Esophagus squamous epithelium (tissue), 5 donors: Measurements from ENCODE around the gene CEPT1. TPM values are rescaled to one million over a fixed set of nuclear protein-coding genes. Genes with fewer than 3 reads are reported as not detected.

Source experiments
- DNase-seq: peaks from one replicate; lab custom pipeline; 2025; lab: John Stamatoyannopoulos, UW
- H3K27ac ChIP-seq, 4 donors: fragments of 200-600 bp; sonication (generic); one replicate each; pipeline ENCODE4 v1.5.1; 2016 to 2019; ENCODE audit warnings: mild to moderate bottlenecking in 1 of 4
- H3K27me3 ChIP-seq, 4 donors: fragments of 200-600 bp; sonication (generic); 1 replicate in 3 of 4; 2 replicates in 1 of 4; pipeline versions ENCODE4 v1.5.1 to v1.6.0; 2017 to 2021; ENCODE audit warnings: antibody characterized with exemption in 1 of 4
- H3K36me3 ChIP-seq, 3 donors: fragments of 200-600 bp; sonication (generic); one replicate each; pipeline ENCODE4 v1.5.1; 2016 to 2019
- H3K4me1 ChIP-seq, 3 donors: fragments of 200-600 bp; sonication (generic); one replicate each; pipeline ENCODE4 v1.5.1; 2017 to 2019
- H3K4me3 ChIP-seq, 4 donors: fragments of 200-600 bp; sonication (generic); 1 replicate in 3 of 4; 2 replicates in 1 of 4; pipeline ENCODE4 v1.5.1; 2016 to 2019; ENCODE audit warnings: mild to moderate bottlenecking in 2 of 4, moderate library complexity in 1 of 4
- H3K9me3 ChIP-seq, 3 donors: fragments of 200-600 bp; sonication (generic); one replicate each; pipeline ENCODE4 v1.5.1; 2016 to 2019
- POLR2A ChIP-seq, 4 donors: fragments of 450-650 bp; IDR thresholded peaks; one replicate each; pipeline ENCODE4 v1.6.1; 2017; ENCODE audit warnings: antibody characterized with exemption in 4 of 4, mild to moderate bottlenecking in 4 of 4, moderate library complexity in 3 of 4
- WGBS, 2 donors: methylation state at CpG; one replicate each; pipeline ENCODE4 v1.1.5; 2018; 5-methylcytosine and 5-hydroxymethylcytosine counted together
- intact Hi-C: fragments of 100-400 bp; cut with DNase I; formaldehyde crosslinking; loops from one replicate; pipeline ENCODE4 v1.15.0; 2022
- total RNA-seq, 4 donors: library from RNA; depleted of rRNA; stranded (reverse); fragments of >200 nt; gene quantifications; one replicate each; pipeline ENCODE4 v1.1.0, GENCODE V29; 2016
- TF ChIP-seq, protein P1 (sequence below), 6 experiments: fragments of 450-650 bp in 4 of 6; fragments of 200-600 bp in 2 of 6; sonication (generic) in 2 of 6; IDR thresholded peaks; one replicate each; pipeline ENCODE4 v1.5.1; 2016 to 2019; ENCODE audit warnings: antibody characterized with exemption in 6 of 6, mild to moderate bottlenecking in 4 of 6, moderate library complexity in 4 of 6
- donor health status: DM: yes; HTN: yes; CAD: no.

Gene CEPT1
- total RNA-seq, 4 donors from 2014 or later, result 21.4 to 32.4 (median 26.8) TPM

GRCh38 chr1:111208921-111209320 is 68.9 kb downstream of the CEPT1 start:
- intact Hi-C loops, result no loop called here

GRCh38 chr1:111209622-111210021 is 69.6 kb downstream of the CEPT1 start:
- DNase-seq, result no peak
- no peak overlapping the region for H3K4me3 ChIP-seq
- no peaks in the 10 kb centered on the region for H3K9me3 ChIP-seq
- peaks cover 0 to 40% (median 6%) of the 10 kb centered on the region in 3 donors for H3K4me1 ChIP-seq
- peak overlapping the region in 1 of 4 donors; percentile 16 for H3K27ac ChIP-seq
- TF ChIP-seq, protein P1, sequence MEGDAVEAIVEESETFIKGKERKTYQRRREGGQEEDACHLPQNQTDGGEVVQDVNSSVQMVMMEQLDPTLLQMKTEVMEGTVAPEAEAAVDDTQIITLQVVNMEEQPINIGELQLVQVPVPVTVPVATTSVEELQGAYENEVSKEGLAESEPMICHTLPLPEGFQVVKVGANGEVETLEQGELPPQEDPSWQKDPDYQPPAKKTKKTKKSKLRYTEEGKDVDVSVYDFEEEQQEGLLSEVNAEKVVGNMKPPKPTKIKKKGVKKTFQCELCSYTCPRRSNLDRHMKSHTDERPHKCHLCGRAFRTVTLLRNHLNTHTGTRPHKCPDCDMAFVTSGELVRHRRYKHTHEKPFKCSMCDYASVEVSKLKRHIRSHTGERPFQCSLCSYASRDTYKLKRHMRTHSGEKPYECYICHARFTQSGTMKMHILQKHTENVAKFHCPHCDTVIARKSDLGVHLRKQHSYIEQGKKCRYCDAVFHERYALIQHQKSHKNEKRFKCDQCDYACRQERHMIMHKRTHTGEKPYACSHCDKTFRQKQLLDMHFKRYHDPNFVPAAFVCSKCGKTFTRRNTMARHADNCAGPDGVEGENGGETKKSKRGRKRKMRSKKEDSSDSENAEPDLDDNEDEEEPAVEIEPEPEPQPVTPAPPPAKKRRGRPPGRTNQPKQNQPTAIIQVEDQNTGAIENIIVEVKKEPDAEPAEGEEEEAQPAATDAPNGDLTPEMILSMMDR (IDR thresholded peaks at IDR 0.05), result no peak
- TF ChIP-seq POLR2A (IDR thresholded peaks at IDR 0.05), result no peak
- no peaks in the 10 kb centered on the region for H3K27me3 ChIP-seq
- intact Hi-C loops, result no loop called here
- no peaks in the 10 kb centered on the region for H3K36me3 ChIP-seq
- WGBS, 2 donors, result 47 to 62% methylated on average over 4 of the region's 4 CpGs

More at GRCh38 chr1:111208921-111209320, 68.9 kb downstream of the CEPT1 start:
- no peak overlapping the region for H3K4me3 ChIP-seq
- 40 to 60% methylated on average over 1 of the region's 1 CpG for WGBS, 2 donors
- peaks cover 0 to 5% (median 0%) of the 10 kb centered on the region in 4 donors for H3K27me3 ChIP-seq
- H3K9me3 ChIP-seq, result no peaks in the 10 kb centered on the region
- TF ChIP-seq, protein P1 (IDR thresholded peaks at IDR 0.05), result no peak
- TF ChIP-seq POLR2A (IDR thresholded peaks at IDR 0.05), result no peak
- H3K4me1 ChIP-seq, result peaks cover 0 to 40% (median 11%) of the 10 kb centered on the region in 3 donors
- H3K27ac ChIP-seq, result peak overlapping the region in 1 of 4 donors; percentile 16
- DNase-seq, result no peak
- no peaks in the 10 kb centered on the region for H3K36me3 ChIP-seq

GRCh38 chr1:111211921-111212320 is 71.9 kb downstream of the CEPT1 start:
- peaks cover 0 to 49% (median 11%) of the 10 kb centered on the region in 3 donors for H3K4me1 ChIP-seq
- no peak overlapping the region for H3K4me3 ChIP-seq
- intact Hi-C loops, result no loop called here
- WGBS, 2 donors, result 87 to 91% methylated on average over 1 of the region's 1 CpG
- DNase-seq, result no peak
- TF ChIP-seq, protein P1 (IDR thresholded peaks at IDR 0.05), result no peak
- no peak for TF ChIP-seq POLR2A (IDR thresholded peaks at IDR 0.05)
- no peaks in the 10 kb centered on the region for H3K27me3 ChIP-seq
- H3K27ac ChIP-seq, result no peak overlapping the region
- no peaks in the 10 kb centered on the region for H3K9me3 ChIP-seq
- no peaks in the 10 kb centered on the region for H3K36me3 ChIP-seq

- no peak for DNase-seq
- Histone ChIP-seq H3K27me3 (no peaks in the 10 kb centered on the region), H3K27ac (no peak overlapping the region), H3K36me3 (no peaks in the 10 kb centered on the region), H3K4me1 (peaks cover 0 to 55% (median 11%) of the 10 kb centered on the region in 3 donors), H3K4me3 (no peak overlapping the region), H3K9me3 (no peaks in the 10 kb centered on the region)
- intact Hi-C loops, result no loop called here
- TF ChIP-seq, protein P1 (IDR thresholded peaks at IDR 0.05), result no peak
- TF ChIP-seq POLR2A (IDR thresholded peaks at IDR 0.05), result no peak
- WGBS, 2 donors, result 71 to 80% methylated on average over 4 to 5 of the region's 5 CpGs
Measured at GRCh38 chr1:111212634-111213335, 72.8 kb downstream of the CEPT1 start.

GRCh38 chr1:111213412-111213811 is 73.4 kb downstream of the CEPT1 start:
- H3K36me3 ChIP-seq, result no peaks in the 10 kb centered on the region

More at GRCh38 chr1:111213412-111213811, 73.4 kb downstream of the CEPT1 start:
- H3K4me3 ChIP-seq, result no peak overlapping the region
- H3K9me3 ChIP-seq, result no peaks in the 10 kb centered on the region
- TF ChIP-seq, protein P1 (IDR thresholded peaks at IDR 0.05), result no peak
- TF ChIP-seq POLR2A (IDR thresholded peaks at IDR 0.05), result no peak
- no peaks in the 10 kb centered on the region for H3K27me3 ChIP-seq
- WGBS, 2 donors, result 81 to 85% methylated on average over 6 of the region's 6 CpGs
- no peak for DNase-seq
- peaks cover 0 to 56% (median 11%) of the 10 kb centered on the region in 3 donors for H3K4me1 ChIP-seq
- intact Hi-C loops, result no loop called here
- no peak overlapping the region for H3K27ac ChIP-seq
